GM20000 (cell line): ENCODE data around the gene SEC61A1.

Source experiments
- DNase-seq: peaks from one replicate; pipeline ENCODE4 v3.0.0; 2012; ENCODE audit warnings: low spot score
- CTCF ChIP-seq: IDR thresholded peaks from 2 replicates; pipeline ENCODE4 v1.5.1; 2012; ENCODE audit warnings: mild to moderate bottlenecking, control low read depth; ENCODE audit errors: extremely low read depth, missing control alignments

SEC61A1 gene

GRCh38 chr3:128073185-128073725 lies 21.0 kb downstream of the SEC61A1 start:
- no peak for TF ChIP-seq CTCF
- no peak for DNase-seq

- TF ChIP-seq CTCF: no peak
- no peak for DNase-seq
Measured at GRCh38 chr3:128073807-128074206, 21.6 kb downstream of the SEC61A1 start.

- no peak for DNase-seq
- no peak for TF ChIP-seq CTCF
Measured at GRCh38 chr3:128074851-128075521, 22.7 kb downstream of the SEC61A1 start.

GRCh38 chr3:128075522-128076482 lies 23.6 kb downstream of the SEC61A1 start:
- peak; percentile 90 for DNase-seq

GRCh38 chr3:128076483-128077201 lies 24.4 kb downstream of the SEC61A1 start:
- TF ChIP-seq CTCF: no peak
- DNase-seq: peak; percentile 51

More at GRCh38 chr3:128075522-128076482, 23.6 kb downstream of the SEC61A1 start:
- peak; percentile 88 for TF ChIP-seq CTCF

- peak; percentile 33 for DNase-seq
- no peak for TF ChIP-seq CTCF
Measured at GRCh38 chr3:128077202-128077624, 25.0 kb downstream of the SEC61A1 start.
